Duodenal mucosa (tissue), 2 donors: ENCODE data around the gene SPTBN5.

ENCODE experiments used
- H3K27ac ChIP-seq: one replicate; pipeline ENCODE4 v1.7.0; 2013; ENCODE audit warnings: low read depth, low read length
- H3K27me3 ChIP-seq, 2 donors: one replicate each; pipeline ENCODE4 v1.7.0; 2013; ENCODE audit warnings: low read length in 2 of 2, control low read depth in 1 of 2; ENCODE audit not compliant: insufficient read depth in 2 of 2, control insufficient read depth in 1 of 2
- H3K36me3 ChIP-seq, 2 donors: one replicate each; pipeline ENCODE4 v1.7.0; 2013; ENCODE audit warnings: low read length in 2 of 2, control low read depth in 1 of 2; ENCODE audit not compliant: insufficient read depth in 2 of 2, control insufficient read depth in 1 of 2
- H3K4me1 ChIP-seq, 2 donors: one replicate each; pipeline ENCODE4 v1.7.0; 2013; ENCODE audit warnings: low read length in 2 of 2, control low read depth in 1 of 2; ENCODE audit not compliant: insufficient read depth in 2 of 2, control insufficient read depth in 1 of 2
- H3K4me3 ChIP-seq, 2 donors: one replicate each; pipeline ENCODE4 v1.7.0; 2013; ENCODE audit warnings: low read length in 2 of 2, low read depth in 1 of 2
- H3K9ac ChIP-seq, 2 donors: one replicate each; pipeline ENCODE4 v1.7.0; 2013; ENCODE audit warnings: low read length in 2 of 2, low read depth in 1 of 2
- H3K9me3 ChIP-seq, 2 donors: one replicate each; pipeline ENCODE4 v1.7.0; 2013; ENCODE audit warnings: low read length in 2 of 2, control low read depth in 1 of 2; ENCODE audit not compliant: control insufficient read depth in 1 of 2

The SPTBN5 gene

DNA sequence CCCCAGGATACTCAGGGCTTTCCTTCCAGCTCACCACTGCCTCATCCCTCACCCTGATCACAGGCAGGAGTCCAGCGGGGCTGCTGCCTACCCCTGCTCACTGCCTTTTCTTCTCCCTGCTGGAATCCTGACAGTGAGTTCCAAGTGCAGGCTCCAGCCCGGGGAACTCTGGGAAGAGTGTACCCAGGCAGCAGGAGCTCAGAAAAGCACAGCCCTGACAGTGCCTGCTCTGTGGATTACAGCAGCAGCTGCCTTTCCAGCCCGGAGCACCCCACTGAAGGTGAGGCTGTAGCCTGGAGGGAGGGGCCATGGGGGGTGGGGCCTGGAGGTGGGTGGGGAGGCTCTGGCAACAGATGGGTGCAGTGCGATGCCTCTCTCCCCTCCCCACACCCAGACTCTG, 72.0 kb downstream of the SPTBN5 start:
- H3K36me3 ChIP-seq: peaks cover 30 to 65% of the 10 kb centered on the region in 2 donors
- H3K27ac ChIP-seq: no peak overlapping the region
- H3K9ac ChIP-seq: no peak overlapping the region
- no peak overlapping the region for H3K4me3 ChIP-seq
- H3K4me1 ChIP-seq: peaks cover 6 to 7% of the 10 kb centered on the region in 2 donors
- no peaks in the 10 kb centered on the region for H3K27me3 ChIP-seq
- no peaks in the 10 kb centered on the region for H3K9me3 ChIP-seq

DNA sequence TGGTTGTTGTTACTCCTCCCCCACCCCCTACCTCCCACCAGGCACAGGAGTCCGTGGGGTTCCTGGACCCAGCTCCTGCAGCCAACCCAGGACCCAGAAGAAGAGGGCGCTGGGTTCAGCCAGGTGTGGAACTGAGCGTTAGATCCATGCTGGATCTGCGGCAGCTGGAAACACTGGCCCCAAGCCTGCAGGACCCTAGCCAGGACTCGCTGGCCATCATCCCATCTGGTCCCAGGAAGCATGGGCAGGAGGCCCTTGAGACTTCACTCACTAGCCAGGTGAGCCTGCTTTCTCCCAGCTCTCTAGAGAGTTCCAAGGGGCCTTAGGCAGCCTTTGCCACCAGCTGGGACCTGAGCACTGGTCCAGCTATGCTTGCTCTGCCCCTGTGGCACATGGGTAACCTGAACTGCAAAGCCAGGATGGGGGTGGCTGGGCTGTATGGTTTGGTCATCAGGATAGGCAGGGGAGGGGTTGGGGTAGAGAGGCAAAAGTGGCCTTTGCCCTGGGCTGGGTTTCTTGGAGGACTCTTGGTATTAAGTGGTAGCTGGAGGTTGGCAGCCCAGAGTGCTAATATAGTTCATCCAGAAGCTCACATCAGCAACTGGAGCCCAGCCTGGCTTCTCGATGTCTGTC, 72.9 kb downstream of the SPTBN5 start:
- Histone ChIP-seq H3K27ac (no peak overlapping the region), H3K27me3 (no peaks in the 10 kb centered on the region), H3K4me3 (no peak overlapping the region), H3K9me3 (no peaks in the 10 kb centered on the region), H3K4me1 (peaks cover 6 to 7% of the 10 kb centered on the region in 2 donors), H3K36me3 (peaks cover 30 to 75% of the 10 kb centered on the region in 2 donors), H3K9ac (no peak overlapping the region)

DNA sequence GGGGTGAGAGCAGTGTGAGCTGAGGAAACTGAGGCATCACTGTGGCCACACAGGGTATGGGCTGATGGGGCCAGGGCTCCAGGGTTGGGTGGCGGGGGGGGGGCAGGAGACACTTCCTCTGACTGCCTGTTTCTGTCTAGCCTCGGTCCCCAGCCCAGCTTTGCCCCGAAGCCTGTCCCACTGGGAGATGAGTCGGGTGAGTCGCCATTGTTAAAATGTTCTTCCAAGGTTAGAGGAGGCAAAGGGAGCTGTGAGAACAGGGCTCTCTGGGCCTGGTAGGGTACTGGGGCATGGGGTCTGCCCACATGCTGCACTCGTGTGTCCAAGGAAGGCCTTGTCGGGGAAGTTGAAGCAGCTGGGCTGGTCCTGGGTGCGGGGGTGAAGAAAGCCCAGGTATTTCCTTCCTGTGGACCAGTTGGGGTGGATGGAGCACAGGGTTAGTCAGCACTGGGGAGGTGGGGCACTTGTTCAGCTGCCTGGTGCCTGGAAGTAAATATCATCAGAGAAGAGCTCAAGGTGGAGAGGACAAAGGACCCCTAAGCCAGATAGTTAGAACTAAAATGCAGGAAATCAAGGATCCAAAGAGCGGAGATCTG, 74.3 kb downstream of the SPTBN5 start:
- peaks cover 6 to 7% of the 10 kb centered on the region in 2 donors for H3K4me1 ChIP-seq
- H3K27ac ChIP-seq: no peak overlapping the region
- H3K27me3 ChIP-seq: no peaks in the 10 kb centered on the region
- no peak overlapping the region for H3K4me3 ChIP-seq
- H3K36me3 ChIP-seq: peaks cover 30 to 86% of the 10 kb centered on the region in 2 donors
- H3K9ac ChIP-seq: no peak overlapping the region
- no peaks in the 10 kb centered on the region for H3K9me3 ChIP-seq

GRCh38 chr15:41817781-41818180, 76.1 kb downstream of the SPTBN5 start:
- no peak overlapping the region for H3K9ac ChIP-seq
- H3K27me3 ChIP-seq: no peaks in the 10 kb centered on the region
- H3K27ac ChIP-seq: no peak overlapping the region
- no peaks in the 10 kb centered on the region for H3K9me3 ChIP-seq
- peaks cover 17 to 87% of the 10 kb centered on the region in 2 donors for H3K36me3 ChIP-seq
- H3K4me3 ChIP-seq: no peak overlapping the region
- H3K4me1 ChIP-seq: peaks cover 6 to 7% of the 10 kb centered on the region in 2 donors

GRCh38 chr15:41817327-41817726, 76.5 kb downstream of the SPTBN5 start:
- no peak overlapping the region for H3K27ac ChIP-seq
- H3K9ac ChIP-seq: no peak overlapping the region
- no peak overlapping the region for H3K4me3 ChIP-seq
- peaks cover 6 to 7% of the 10 kb centered on the region in 2 donors for H3K4me1 ChIP-seq
- peaks cover 20 to 87% of the 10 kb centered on the region in 2 donors for H3K36me3 ChIP-seq
- H3K9me3 ChIP-seq: no peaks in the 10 kb centered on the region
- no peaks in the 10 kb centered on the region for H3K27me3 ChIP-seq

DNA sequence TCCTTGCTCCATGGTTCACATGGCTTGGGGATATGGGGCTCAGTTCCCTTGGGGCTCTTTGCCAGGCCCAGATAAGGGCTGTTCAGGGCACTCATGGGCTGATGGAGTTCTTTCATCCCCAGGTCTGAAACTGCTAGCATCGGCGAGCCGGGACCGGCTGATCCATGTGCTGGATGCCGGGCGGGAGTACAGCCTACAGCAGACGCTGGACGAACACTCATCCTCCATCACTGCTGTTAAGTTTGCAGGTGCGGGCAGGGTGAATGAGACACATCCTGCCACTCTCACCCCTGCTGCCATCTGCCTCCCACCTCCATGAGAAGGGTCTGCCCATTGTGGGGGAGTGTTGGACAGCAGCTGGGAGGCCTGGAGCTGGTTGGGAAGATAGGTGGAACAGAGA, 77.1 kb downstream of the SPTBN5 start:
- Histone ChIP-seq H3K9ac (no peak overlapping the region), H3K27ac (no peak overlapping the region), H3K27me3 (no peaks in the 10 kb centered on the region), H3K36me3 (peaks cover 21 to 84% of the 10 kb centered on the region in 2 donors), H3K4me3 (no peak overlapping the region), H3K4me1 (peaks cover 6% of the 10 kb centered on the region in 2 donors), H3K9me3 (no peaks in the 10 kb centered on the region)

GRCh38 chr15:41814534-41814933, 79.3 kb downstream of the SPTBN5 start:
- Histone ChIP-seq H3K4me1 (no peaks in the 10 kb centered on the region), H3K36me3 (peaks cover 21 to 70% of the 10 kb centered on the region in 2 donors), H3K9ac (no peak overlapping the region), H3K9me3 (no peaks in the 10 kb centered on the region), H3K4me3 (no peak overlapping the region), H3K27ac (no peak overlapping the region), H3K27me3 (no peaks in the 10 kb centered on the region)

GRCh38 chr15:41813426-41813825, 80.4 kb downstream of the SPTBN5 start:
- H3K4me1 ChIP-seq: no peaks in the 10 kb centered on the region
- peaks cover 15 to 61% of the 10 kb centered on the region in 2 donors for H3K36me3 ChIP-seq
- H3K9ac ChIP-seq: no peak overlapping the region
- H3K4me3 ChIP-seq: no peak overlapping the region
- H3K9me3 ChIP-seq: no peaks in the 10 kb centered on the region
- no peaks in the 10 kb centered on the region for H3K27me3 ChIP-seq
- H3K27ac ChIP-seq: no peak overlapping the region

DNA sequence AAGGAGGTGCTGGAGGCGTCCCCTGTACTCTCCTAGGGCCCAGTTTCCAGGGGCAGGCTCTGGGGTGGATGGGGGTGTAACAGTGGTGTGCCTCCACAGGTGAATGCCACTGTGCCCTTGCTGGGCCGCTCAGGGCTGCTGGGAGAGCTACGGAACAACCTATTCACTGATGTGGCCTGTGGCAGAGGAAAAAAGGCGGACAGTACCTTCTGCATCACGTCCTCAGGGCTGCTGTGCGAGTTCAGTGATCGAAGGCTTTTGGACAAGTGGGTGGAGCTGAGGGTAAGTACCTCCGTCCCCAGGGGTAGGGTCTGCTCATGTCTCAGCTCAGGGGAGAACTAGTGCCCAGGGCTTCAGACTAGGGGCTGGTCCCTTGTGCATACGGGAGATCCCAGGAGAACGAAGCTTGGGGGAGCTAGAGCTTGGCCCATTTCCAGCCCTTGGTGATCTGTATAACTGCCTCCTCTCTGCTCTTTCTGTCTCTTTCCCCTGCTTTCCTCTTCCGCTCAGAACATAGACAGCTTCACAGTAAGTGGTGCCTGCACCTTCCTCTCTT, 81.0 kb downstream of the SPTBN5 start:
- Histone ChIP-seq H3K4me1 (no peaks in the 10 kb centered on the region), H3K36me3 (peaks cover 10 to 55% of the 10 kb centered on the region in 2 donors)

DNA sequence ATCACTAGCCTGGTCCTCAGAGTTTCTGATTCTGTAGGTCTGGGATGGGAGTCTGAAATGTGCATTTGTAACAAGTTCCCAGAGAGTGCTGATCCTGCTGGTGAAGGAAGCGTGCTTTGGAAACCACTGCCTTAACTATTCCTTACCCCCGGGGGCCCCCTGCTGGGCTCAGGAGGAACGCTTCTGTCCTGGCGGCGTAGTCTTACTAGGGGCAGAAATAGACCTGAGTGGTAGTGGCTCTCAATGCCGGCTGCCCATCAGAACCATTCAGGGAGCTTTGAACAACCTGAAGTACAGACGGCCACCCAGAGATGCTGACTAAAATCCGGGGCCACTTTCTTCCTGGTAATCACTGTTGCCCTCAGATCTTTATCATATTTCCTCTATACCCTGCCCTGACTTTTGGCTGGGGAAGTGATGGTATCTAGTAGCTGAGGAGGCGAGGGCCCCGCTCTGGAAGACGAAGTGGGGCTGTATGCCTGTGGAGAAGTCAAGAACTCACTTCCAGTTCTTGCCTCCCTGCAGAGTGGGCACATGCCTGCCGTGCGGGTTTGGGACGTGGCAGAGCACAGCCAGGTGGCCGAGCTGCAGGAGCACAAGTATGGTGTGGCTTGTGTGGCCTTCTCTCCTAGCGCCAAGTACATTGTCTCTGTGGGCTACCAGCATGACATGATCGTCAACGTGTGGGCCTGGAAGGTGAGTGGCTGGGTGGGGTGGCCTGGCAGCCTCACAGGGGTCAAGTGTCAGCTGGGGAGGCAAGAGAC, 82.2 kb downstream of the SPTBN5 start:
- Histone ChIP-seq H3K9ac (no peak overlapping the region), H3K27ac (no peak overlapping the region), H3K27me3 (no peaks in the 10 kb centered on the region), H3K9me3 (no peaks in the 10 kb centered on the region), H3K4me1 (no peaks in the 10 kb centered on the region), H3K4me3 (no peak overlapping the region), H3K36me3 (peaks cover 4 to 44% of the 10 kb centered on the region in 2 donors)

More for the DNA sequence above, 81.0 kb downstream of the SPTBN5 start:
- Histone ChIP-seq H3K4me3 (no peak overlapping the region), H3K27me3 (no peaks in the 10 kb centered on the region), H3K9ac (no peak overlapping the region), H3K9me3 (no peaks in the 10 kb centered on the region), H3K27ac (no peak overlapping the region)
